HepG2 (cell line): ENCODE results near the gene CUL7. TPM values are rescaled to one million over a fixed set of nuclear protein-coding genes. Genes with fewer than 3 reads are reported as not detected.
A peak's percentile ranks its signal among the peaks of the same experiment; 100 is the strongest.

Source experiments
- ARNT2 ChIP-seq: sonication (generic); formaldehyde crosslinking; IDR thresholded peaks from 2 replicates; pipeline ENCODE4 v1.8.0; 2022; ENCODE audit warnings: mild to moderate bottlenecking, low read depth, missing genetic modification reagents, moderate library complexity
- FUBP1 ChIP-seq: sonication (generic); formaldehyde crosslinking; IDR thresholded peaks from 2 replicates; pipeline ENCODE4 v1.5.1; 2020; ENCODE audit warnings: missing genetic modification reagents, mild to moderate bottlenecking, borderline replicate concordance
- GFI1 ChIP-seq: sonication (generic); formaldehyde crosslinking; IDR thresholded peaks from 2 replicates; pipeline ENCODE4 v1.5.0; 2020; ENCODE audit warnings: missing genetic modification reagents, mild to moderate bottlenecking, borderline replicate concordance
- HMGXB4 ChIP-seq, 2 experiments: sonication (generic) in 1 of 2; formaldehyde crosslinking in 1 of 2; IDR thresholded peaks; 2 replicates each; pipeline versions ENCODE4 v1.4.0 to v1.6.1; 2018 to 2020; ENCODE audit warnings: missing genetic modification reagents in 2 of 2, borderline replicate concordance in 1 of 2, low read depth in 1 of 2, mild to moderate bottlenecking in 1 of 2, missing biosample characterization in 1 of 2
- KAT7 ChIP-seq: IDR thresholded peaks from 2 replicates; pipeline ENCODE4 v1.6.1; 2018; ENCODE audit warnings: borderline replicate concordance, missing compliant biosample characterization
- SNAPC4 ChIP-seq: sonication (generic); formaldehyde crosslinking; IDR thresholded peaks from 2 replicates; pipeline ENCODE4 v1.4.0; 2020; ENCODE audit warnings: mild to moderate bottlenecking, missing genetic modification reagents
- SUZ12 ChIP-seq: fragments of 150-350 bp; IDR thresholded peaks from 2 replicates; pipeline ENCODE4 v1.6.1; 2014; ENCODE audit warnings: low read depth, low read length
- ZMYM2 ChIP-seq: sonication (generic); formaldehyde crosslinking; IDR thresholded peaks from 2 replicates; pipeline ENCODE4 v1.8.0; 2022; ENCODE audit warnings: mild to moderate bottlenecking, missing genetic modification reagents
- ZNF891 ChIP-seq: sonication (generic); formaldehyde crosslinking; IDR thresholded peaks from 2 replicates; pipeline ENCODE4 v1.5.0; 2020; ENCODE audit warnings: mild to moderate bottlenecking, missing genetic modification reagents
- polyA plus RNA-seq, 8 experiments: library from polyadenylated mRNA; depleted of rRNA in 3 of 8; stranded (reverse) in 7 of 8; unstranded in 1 of 8; fragments of >200 nt; fragmentation: Illumina TruSeq in 4 of 8; extraction: Trizol in 4 of 8; gene quantifications; 2 replicates each; pipeline versions ENCODE4 v1.2.1 to v1.2.3, GENCODE V29; 2011 to 2016; ENCODE audit warnings: low read depth in 4 of 8, missing spikeins in 1 of 8, mixed read lengths in 1 of 8; ENCODE audit not compliant: insufficient read depth in 1 of 8
- total RNA-seq, 5 experiments: library from RNA; depleted of rRNA; stranded (reverse); fragments of >200 nt; fragmentation: Illumina TruSeq; extraction: Trizol; gene quantifications; 2 replicates each; pipeline ENCODE4 v1.2.3, GENCODE V29; 2016; ENCODE audit warnings: low read depth in 1 of 5
- TF ChIP-seq, protein P1 (sequence below): sonication (generic); formaldehyde crosslinking; IDR thresholded peaks from 2 replicates; pipeline ENCODE4 v1.5.0; 2020; ENCODE audit warnings: missing genetic modification reagents, mild to moderate bottlenecking, borderline replicate concordance
- TF ChIP-seq, protein P2 (sequence below): sonication (generic); formaldehyde crosslinking; IDR thresholded peaks from 2 replicates; pipeline ENCODE4 v1.8.0; 2022; ENCODE audit warnings: missing genetic modification reagents, mild to moderate bottlenecking, moderate library complexity, borderline replicate concordance

Gene CUL7
- total and polyA plus RNA-seq, 2 of the 13 experiments (the other 11 are each of a cell fraction or from before 2014, with no cell fraction given), result 32.0 to 60.7 TPM

DNA sequence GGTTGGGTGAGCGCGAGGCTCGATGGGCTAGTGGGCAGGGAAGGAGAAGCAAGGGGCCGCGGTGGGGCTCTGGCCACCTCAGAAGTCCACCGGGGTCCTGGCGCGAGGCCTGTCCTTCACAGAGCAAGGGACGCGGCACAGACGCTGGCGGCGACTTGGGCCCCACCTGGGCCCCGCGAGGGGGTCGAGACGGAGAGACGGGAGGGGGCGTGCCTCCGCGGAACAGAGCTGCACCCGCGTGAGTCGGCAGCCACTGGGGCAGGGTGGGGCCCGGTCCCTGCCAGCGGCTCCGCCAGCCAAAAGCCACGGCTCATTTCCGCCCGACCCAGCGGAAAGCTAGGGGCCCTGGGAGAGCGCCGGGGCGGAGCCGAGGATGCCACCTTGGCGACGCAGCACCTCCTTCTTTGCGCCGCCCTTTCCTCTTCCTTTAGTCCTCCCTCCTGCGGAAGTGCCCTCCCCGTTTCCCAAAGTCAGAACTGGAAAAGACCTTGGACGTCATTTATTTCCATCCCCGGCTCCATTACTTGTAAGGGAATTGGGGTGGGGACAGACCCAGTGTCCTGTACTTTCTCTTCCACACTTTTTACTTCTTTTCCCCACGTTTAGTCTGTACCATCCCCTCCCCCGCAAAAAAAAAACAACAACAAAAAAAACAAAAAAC, at the start of gene CUL7 (continued):
- TF ChIP-seq, protein P1, sequence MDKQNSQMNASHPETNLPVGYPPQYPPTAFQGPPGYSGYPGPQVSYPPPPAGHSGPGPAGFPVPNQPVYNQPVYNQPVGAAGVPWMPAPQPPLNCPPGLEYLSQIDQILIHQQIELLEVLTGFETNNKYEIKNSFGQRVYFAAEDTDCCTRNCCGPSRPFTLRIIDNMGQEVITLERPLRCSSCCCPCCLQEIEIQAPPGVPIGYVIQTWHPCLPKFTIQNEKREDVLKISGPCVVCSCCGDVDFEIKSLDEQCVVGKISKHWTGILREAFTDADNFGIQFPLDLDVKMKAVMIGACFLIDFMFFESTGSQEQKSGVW (CRISPR knock-in tag), result no peak
- TF ChIP-seq KAT7 (CRISPR knock-in tag) (peak; percentile 98), ARNT2 (CRISPR knock-in tag) (peak; percentile 88), SUZ12 (no peak), ZMYM2 (no peak), FUBP1 (CRISPR knock-in tag) (peak; percentile 86; the same call in 1 of the 2 replicates), GFI1 (CRISPR knock-in tag) (peak; percentile 78), HMGXB4 (CRISPR knock-in tag; IDR thresholded peaks at IDR 0.05; ENCODE audit: borderline replicate concordance in 1 of 2, low read depth in 1 of 2) (peak; percentile 92 to 96), SNAPC4 (peak; percentile 64; the same call in 1 of the 2 replicates), ZNF891 (CRISPR knock-in tag) (peak; percentile 95)
- TF ChIP-seq, protein P2, sequence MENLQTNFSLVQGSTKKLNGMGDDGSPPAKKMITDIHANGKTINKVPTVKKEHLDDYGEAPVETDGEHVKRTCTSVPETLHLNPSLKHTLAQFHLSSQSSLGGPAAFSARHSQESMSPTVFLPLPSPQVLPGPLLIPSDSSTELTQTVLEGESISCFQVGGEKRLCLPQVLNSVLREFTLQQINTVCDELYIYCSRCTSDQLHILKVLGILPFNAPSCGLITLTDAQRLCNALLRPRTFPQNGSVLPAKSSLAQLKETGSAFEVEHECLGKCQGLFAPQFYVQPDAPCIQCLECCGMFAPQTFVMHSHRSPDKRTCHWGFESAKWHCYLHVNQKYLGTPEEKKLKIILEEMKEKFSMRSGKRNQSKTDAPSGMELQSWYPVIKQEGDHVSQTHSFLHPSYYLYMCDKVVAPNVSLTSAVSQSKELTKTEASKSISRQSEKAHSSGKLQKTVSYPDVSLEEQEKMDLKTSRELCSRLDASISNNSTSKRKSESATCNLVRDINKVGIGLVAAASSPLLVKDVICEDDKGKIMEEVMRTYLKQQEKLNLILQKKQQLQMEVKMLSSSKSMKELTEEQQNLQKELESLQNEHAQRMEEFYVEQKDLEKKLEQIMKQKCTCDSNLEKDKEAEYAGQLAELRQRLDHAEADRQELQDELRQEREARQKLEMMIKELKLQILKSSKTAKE (CRISPR knock-in tag), result no peak; the same call in 1 of the 2 replicates
